ENCODE data around the gene SVIL.
"Not testable (repeated sequence)": the region's sequence is repeated elsewhere in the genome, so short reads cannot be mapped to it uniquely, and the experiment has no call there.

Gene SVIL

GRCh38 chr10:29574212-29575097 is 60.3 kb downstream of the SVIL start:
- not testable (repeated sequence) for DNase-seq (ENCODE audit: low spot score)

GRCh38 chr10:29570248-29570647 is 64.5 kb downstream of the SVIL start:
- not testable (repeated sequence) for DNase-seq (ENCODE audit: low spot score)

GRCh38 chr10:29569795-29570194 is 65.0 kb downstream of the SVIL start:
- no peak for DNase-seq (ENCODE audit: low spot score)

DNA sequence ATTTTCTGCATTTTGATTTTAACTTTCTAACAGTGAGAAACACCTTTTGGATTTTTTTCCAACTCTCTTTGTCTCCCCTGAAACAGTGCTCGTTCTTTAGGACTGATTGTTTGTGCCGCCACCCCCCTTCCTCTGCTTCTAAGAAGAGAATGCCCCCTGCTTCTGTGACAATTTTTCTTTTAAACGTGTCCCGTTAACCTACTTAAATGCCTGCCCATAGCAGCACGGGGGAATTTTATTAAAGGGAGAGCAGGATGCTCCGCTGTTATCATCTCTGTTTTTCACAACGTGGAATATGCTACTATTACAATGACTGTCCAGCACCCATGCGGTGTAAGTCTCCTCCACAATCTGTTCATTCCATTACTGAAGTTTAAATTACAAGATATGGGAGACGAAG is 67.8 kb downstream of the SVIL start:
- no peak for DNase-seq (ENCODE audit: low spot score)

- DNase-seq (ENCODE audit: low spot score): not testable (repeated sequence)
Measured at GRCh38 chr10:29566209-29566608, 68.6 kb downstream of the SVIL start.

DNA sequence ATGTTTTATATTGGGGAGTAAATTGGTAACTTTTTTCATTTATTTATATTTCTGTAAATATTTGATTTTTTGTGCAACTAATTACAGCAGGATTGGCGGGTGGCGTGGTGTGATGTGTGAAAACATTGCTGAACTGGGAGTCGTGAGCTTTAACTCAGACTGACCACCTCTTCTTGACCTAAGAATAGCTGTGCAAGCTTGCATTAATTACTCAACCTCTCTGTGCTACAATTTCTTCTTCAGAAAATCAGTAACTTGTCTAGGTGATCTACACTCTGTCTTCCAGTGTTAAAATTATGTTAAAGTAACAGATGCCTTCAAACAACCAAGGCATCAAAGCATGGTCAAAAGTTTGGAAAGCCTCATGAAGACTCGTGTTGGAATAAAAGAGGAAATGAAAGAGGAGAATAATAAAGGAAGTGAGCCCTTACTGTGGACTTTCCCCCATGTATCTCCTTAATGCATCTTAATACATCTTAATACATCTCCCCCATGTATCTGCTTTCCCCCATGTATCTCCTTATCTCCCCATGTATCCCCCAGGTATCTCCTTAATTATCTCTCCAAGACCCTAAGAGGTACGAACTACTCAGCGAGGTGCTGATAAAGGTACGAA is 71.2 kb downstream of the SVIL start:
- no peak for DNase-seq (ENCODE audit: low spot score)

- not testable (repeated sequence) for DNase-seq (ENCODE audit: low spot score)
Measured at GRCh38 chr10:29563006-29563405, 71.8 kb downstream of the SVIL start.

GRCh38 chr10:29559996-29560395 is 74.8 kb downstream of the SVIL start:
- no peak for DNase-seq (ENCODE audit: low spot score)

DNA sequence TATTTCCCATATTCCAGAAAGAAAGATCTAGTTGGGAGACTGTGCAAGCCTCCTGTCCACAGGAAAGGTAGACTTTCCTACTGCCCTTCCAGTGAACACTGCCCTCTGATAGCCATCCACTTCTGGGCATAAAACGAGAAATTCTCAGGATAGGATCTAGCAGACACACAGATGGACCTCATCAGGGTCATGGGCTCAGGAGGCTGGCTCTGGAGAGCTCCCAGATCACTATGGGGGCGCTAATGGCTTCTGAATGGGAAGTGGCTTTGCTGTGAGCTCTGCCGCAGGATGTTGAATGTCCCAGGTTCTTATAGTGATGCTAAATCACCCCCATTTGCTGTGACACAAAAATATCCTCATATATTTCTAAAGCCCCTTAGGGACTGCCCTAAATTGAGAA is 77.1 kb downstream of the SVIL start:
- no peak for DNase-seq (ENCODE audit: low spot score)

DNA sequence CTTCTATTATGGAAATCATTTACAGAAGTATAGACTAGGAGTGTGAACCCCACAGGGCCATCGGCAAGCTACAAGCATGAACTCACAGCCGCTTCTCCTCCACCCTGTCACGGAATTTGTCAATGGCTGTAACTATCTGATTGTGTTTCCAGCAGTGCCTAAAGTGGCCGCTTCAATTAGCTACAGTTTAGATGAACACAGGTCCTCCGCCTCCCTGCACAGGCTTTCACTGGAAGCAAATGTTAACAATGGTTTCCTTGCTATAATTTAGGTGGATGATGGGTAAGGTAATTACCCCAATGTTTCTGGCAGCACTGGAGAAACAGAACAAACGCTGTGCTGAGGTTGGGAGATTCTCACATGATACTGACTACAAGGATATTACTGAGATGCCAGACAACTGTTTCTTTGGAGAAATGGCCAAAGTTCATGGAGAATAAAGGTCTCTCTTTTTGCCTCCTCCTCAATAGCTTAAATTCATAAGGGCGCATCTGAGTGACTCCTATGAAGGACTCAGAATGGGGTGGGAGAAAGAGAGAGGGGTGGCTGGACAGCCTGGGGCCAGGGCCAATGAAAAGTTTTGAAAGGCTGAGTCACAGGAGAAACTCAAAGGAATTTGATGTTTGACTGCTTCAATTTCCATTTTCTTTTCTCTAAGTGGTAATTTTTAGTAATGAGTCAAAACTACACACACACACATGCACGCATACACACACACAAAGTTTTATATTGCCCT is 78.9 kb downstream of the SVIL start:
- DNase-seq (ENCODE audit: low spot score): no peak

DNA sequence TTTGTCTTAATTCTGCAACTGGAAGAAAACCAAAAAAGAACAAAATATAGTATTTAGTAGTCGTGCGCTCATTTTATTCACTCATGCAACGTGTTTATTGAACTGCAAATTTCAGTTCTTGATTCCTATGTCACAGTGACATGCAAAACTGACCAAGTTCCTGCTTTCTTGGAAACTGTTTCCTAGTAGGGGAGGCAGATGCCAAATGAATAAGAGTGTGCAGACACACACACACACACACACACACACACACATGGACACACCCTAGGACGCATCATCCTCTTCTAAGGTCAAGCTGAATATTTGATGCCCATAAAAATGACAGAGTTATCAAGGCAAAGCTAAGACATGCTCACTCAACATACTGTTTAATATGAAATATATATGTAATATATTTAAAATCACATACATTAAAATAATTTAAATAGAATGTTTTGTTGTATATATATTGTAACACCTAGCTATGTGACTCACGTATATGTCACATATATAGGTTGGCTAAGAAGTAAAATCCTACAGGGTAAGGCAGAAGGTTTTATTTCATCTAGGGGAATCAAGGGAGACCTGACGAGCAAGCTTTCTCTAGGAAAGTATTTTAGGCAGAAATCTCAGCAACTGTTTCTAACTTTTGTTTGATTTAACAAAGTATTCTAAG is 79.6 kb downstream of the SVIL start:
- no peak for DNase-seq (ENCODE audit: low spot score)

DNA sequence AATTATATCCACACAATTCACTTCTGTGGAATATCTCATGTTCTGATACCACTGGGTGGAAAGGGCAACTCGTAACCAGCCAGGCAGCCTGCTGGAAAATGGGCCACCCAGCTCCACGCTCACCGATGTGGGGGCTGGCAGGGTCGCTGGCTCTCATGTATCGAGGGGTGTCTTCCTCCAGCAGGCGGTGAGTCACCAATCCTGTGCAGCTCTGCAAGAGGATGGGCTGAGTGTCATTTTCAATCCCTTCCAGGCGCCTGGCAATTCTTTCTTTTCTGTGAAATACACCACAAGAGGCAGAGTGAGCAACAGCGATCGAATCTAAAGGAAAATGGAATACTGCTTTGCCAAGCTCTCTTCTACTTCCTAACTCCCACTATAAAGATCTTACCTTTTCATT is 80.1 kb downstream of the SVIL start:
- DNase-seq (ENCODE audit: low spot score): no peak

- DNase-seq (ENCODE audit: low spot score): no peak
Measured at GRCh38 chr10:29553544-29554250, 81.1 kb downstream of the SVIL start.

- not testable (repeated sequence) for DNase-seq (ENCODE audit: low spot score)
Measured at GRCh38 chr10:29553116-29553515, 81.7 kb downstream of the SVIL start.

DNA sequence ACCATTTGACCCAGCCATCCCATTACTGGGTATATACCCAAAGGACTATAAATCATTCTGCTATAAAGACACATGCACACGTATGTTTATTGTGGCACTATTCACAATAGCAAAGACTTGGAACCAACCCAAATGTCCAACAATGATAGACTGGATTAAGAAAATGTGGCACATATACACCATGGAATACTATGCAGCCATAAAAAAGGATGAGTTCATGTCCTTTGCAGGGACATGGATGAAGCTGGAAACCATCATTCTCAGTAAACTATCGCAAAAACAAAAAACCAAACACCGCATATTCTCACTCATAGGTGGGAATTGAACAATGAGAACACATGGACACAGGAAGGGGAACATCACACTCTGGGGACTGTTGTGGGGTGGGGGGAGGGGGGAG is 85.3 kb downstream of the SVIL start:
- DNase-seq (ENCODE audit: low spot score): not testable (repeated sequence)

DNA sequence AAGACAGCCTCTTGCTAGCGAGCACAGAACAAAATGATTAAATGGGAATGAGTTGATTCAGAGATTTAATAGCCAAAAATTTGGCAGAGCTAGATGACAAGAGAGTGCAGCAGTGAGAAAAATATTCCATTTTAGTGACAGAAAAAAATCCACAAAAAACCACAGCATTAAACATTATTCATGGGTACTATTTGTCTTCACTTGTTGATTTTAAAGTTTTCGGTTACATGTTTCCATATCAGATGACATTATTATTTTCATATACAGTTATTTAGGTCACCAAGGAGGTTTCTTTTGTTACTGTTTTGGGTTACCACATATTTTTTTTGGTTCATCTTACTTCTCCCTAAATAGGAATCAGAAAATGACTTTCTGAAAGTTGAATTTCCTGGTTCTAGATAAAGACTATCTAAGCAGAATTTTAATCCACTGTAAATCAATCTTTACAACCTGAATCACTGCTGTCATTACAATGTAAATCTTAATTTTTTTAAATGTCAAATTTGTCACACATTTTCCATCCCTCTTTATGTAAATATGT is 87.9 kb downstream of the SVIL start:
- no peak for DNase-seq (ENCODE audit: low spot score)

- no peak for DNase-seq (ENCODE audit: low spot score)
Measured at GRCh38 chr10:29545122-29545521, 89.6 kb downstream of the SVIL start.

- no peak for DNase-seq (ENCODE audit: low spot score)
Measured at GRCh38 chr10:29543715-29544114, 91.1 kb downstream of the SVIL start.

DNA sequence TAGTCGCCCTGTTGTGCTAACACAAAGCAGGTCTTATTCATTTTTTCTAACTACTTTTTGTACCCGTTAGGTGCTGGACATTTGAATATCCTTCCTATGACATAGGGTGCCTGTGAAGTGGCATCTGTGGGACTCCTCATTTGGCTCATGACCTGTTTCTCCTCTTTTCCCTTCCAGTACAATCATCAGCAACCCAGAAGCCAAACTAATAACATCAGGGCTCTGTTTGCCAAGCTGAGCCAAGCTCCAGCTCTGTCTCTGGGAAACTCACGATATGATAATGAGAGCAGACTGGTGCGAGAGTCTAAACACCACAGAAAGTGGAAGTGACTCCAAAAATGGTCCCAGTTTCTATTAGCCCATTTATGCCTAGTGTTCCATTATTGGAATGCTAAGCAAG is 92.0 kb downstream of the SVIL start:
- no peak for DNase-seq (ENCODE audit: low spot score)

DNA sequence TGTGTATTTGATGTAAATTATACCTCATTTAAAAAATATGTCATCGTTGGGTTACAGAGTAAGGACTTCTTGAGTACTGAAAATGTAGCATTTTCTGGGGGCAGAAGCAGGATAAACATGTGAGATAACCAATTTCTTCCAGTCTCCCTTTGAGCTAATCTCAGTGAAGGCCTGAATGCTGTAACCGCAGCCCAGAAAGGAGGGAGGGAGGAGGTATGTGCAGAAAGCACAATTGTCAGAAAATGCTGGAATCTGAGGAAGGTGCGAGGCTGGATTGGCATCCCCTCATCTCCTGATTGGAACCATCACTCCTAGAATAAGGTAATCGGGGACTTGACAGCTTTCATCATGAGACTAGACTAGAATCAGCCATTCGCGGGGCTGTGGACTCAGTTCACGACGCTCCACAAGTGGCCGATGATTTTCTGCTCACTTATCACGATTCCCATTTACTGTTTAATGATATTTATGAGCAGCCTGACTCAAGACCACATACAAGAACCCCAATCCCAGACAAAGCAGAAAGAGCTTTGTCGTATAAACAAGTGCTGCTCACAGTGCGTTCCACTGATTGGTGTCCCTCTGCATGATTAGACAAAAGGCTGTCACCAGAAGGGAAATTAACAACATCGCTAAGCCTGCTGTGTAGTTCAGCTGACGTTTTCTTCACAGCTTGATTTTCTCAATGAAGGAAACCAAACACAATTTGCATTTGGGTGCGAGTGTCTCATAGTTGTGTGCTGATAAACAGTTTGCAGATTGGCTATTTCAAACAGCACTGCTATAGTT is 93.2 kb downstream of the SVIL start:
- DNase-seq (ENCODE audit: low spot score): no peak

- DNase-seq (ENCODE audit: low spot score): no peak
Measured at GRCh38 chr10:29540016-29540415, 94.8 kb downstream of the SVIL start.
